Tibial nerve (tissue), 4 donors: ENCODE data around the gene EPB41L4B. TPM values are rescaled to one million over a fixed set of nuclear protein-coding genes. Genes with fewer than 3 reads are reported as not detected.
A peak's percentile ranks its signal among the peaks of the same experiment; 100 is the strongest.

ENCODE experiments used
- DNase-seq, 2 donors: peaks; one replicate each; pipeline ENCODE4 v3.0.0-alpha.2; 2019; ENCODE audit warnings: low spot score in 2 of 2
- H3K27ac ChIP-seq, 4 donors: fragments of 200-600 bp; sonication (generic) in 3 of 4; one replicate each; pipeline ENCODE4 v1.5.1; 2017 to 2019; ENCODE audit warnings: mild to moderate bottlenecking in 1 of 4
- H3K27me3 ChIP-seq, 2 donors: fragments of 200-600 bp; sonication (generic) in 1 of 2; one replicate each; pipeline versions ENCODE4 v1.5.1 to v1.6.0; 2017 to 2019
- H3K36me3 ChIP-seq, 3 donors: fragments of 200-600 bp; sonication (generic); one replicate each; pipeline ENCODE4 v1.5.1; 2018 to 2019
- H3K4me1 ChIP-seq, 4 donors: fragments of 200-600 bp; sonication (generic) in 3 of 4; one replicate each; pipeline ENCODE4 v1.5.1; 2017 to 2019
- H3K4me3 ChIP-seq, 4 donors: fragments of 200-600 bp; sonication (generic) in 3 of 4; one replicate each; pipeline ENCODE4 v1.5.1; 2017 to 2019; ENCODE audit warnings: mild to moderate bottlenecking in 1 of 4, moderate library complexity in 1 of 4
- H3K9me3 ChIP-seq, 4 donors: fragments of 200-600 bp; sonication (generic) in 3 of 4; one replicate each; pipeline ENCODE4 v1.5.1; 2017 to 2019
- EP300 ChIP-seq, 2 donors: sonication (generic); formaldehyde crosslinking; IDR thresholded peaks; one replicate each; pipeline ENCODE4 v1.6.1; 2017; ENCODE audit warnings: antibody characterized with exemption in 2 of 2, mild to moderate bottlenecking in 1 of 2
- POLR2A ChIP-seq, 2 donors: fragments of 450-650 bp; IDR thresholded peaks; one replicate each; pipeline ENCODE4 v1.6.1; 2017; ENCODE audit warnings: antibody characterized with exemption in 2 of 2, mild to moderate bottlenecking in 2 of 2, moderate library complexity in 2 of 2
- WGBS, 2 donors: methylation state at CpG; one replicate each; pipeline ENCODE4 v1.1.5; 2018; 5-methylcytosine and 5-hydroxymethylcytosine counted together
- total RNA-seq, 4 donors: library from RNA; depleted of rRNA; stranded (reverse); fragments of >200 nt; gene quantifications; one replicate each; pipeline ENCODE4 v1.1.0, GENCODE V29; 2016
- TF ChIP-seq, protein P1 (sequence below), 5 experiments: fragments of 200-600 bp in 3 of 5; fragments of 450-650 bp in 2 of 5; sonication (generic) in 3 of 5; IDR thresholded peaks; one replicate each; pipeline ENCODE4 v1.5.1; 2016 to 2019; ENCODE audit warnings: antibody characterized with exemption in 5 of 5, mild to moderate bottlenecking in 3 of 5, moderate library complexity in 2 of 5

EPB41L4B gene
- total RNA-seq, 4 donors from 2014 or later, result 14.7 to 28.0 (median 19.1) TPM

DNA sequence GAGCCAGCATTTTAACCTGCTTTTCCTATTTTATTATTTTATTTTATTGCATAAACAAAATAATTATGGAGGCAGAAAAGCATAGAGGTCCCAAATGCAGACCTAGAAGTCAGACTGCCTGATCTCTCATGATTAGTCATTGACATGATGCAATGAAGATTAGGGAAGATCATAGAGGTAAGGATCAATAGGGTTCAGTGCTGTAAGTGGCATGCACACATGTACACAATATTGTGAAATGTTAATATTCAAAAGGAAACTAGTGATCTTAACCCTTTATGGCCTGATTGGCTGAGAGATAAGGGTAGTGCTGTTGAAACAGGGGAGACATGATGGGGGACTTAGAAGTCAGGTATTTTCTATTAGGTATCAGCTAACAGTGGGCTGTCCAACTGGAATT, 152.7 kb downstream of the EPB41L4B start:
- DNase-seq, result no peak
- H3K27me3 ChIP-seq, result peaks cover 0 to 20% of the 10 kb centered on the region in 2 donors
- no peaks in the 10 kb centered on the region for H3K9me3 ChIP-seq
- no peak overlapping the region for H3K27ac ChIP-seq
- H3K36me3 ChIP-seq, result no peaks in the 10 kb centered on the region
- TF ChIP-seq POLR2A (IDR thresholded peaks at IDR 0.05) (no peak), EP300 (IDR thresholded peaks at IDR 0.05) (no peak)
- TF ChIP-seq, protein P1, sequence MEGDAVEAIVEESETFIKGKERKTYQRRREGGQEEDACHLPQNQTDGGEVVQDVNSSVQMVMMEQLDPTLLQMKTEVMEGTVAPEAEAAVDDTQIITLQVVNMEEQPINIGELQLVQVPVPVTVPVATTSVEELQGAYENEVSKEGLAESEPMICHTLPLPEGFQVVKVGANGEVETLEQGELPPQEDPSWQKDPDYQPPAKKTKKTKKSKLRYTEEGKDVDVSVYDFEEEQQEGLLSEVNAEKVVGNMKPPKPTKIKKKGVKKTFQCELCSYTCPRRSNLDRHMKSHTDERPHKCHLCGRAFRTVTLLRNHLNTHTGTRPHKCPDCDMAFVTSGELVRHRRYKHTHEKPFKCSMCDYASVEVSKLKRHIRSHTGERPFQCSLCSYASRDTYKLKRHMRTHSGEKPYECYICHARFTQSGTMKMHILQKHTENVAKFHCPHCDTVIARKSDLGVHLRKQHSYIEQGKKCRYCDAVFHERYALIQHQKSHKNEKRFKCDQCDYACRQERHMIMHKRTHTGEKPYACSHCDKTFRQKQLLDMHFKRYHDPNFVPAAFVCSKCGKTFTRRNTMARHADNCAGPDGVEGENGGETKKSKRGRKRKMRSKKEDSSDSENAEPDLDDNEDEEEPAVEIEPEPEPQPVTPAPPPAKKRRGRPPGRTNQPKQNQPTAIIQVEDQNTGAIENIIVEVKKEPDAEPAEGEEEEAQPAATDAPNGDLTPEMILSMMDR (IDR thresholded peaks at IDR 0.05), result no peak
- peaks cover 0 to 3% (median 0%) of the 10 kb centered on the region in 4 donors for H3K4me1 ChIP-seq
- H3K4me3 ChIP-seq, result no peak overlapping the region

DNA sequence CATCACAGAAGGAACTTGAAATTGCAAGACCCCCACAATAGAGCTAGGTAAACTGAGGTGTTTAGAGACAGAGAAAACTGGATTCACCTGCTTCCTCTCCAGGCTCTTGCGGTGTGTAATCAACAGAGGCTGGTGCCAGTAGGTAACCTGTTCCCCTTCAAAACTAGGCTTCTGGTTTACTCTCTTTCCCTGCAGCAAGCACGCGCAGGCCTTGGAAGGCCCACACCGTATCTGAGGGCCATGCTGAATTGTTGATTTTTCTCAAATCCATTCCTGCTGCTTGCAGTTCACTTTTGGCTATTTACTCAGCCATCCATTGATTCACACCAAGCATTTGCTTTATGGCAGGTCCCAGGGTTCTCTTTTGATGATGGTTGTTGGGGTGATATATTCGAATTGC, 153.1 kb downstream of the EPB41L4B start:
- H3K27ac ChIP-seq, result no peak overlapping the region
- WGBS, 2 donors, result 79 to 84% methylated on average over 5 of the region's 5 CpGs
- H3K36me3 ChIP-seq, result no peaks in the 10 kb centered on the region
- TF ChIP-seq POLR2A (IDR thresholded peaks at IDR 0.05), result no peak
- no peak for DNase-seq
- peak overlapping the region in 1 of 4 donors; percentile 30 for H3K4me3 ChIP-seq
- peaks cover 0 to 20% of the 10 kb centered on the region in 2 donors for H3K27me3 ChIP-seq
- H3K4me1 ChIP-seq, result peaks cover 0 to 3% (median 0%) of the 10 kb centered on the region in 4 donors
- no peaks in the 10 kb centered on the region for H3K9me3 ChIP-seq

DNA sequence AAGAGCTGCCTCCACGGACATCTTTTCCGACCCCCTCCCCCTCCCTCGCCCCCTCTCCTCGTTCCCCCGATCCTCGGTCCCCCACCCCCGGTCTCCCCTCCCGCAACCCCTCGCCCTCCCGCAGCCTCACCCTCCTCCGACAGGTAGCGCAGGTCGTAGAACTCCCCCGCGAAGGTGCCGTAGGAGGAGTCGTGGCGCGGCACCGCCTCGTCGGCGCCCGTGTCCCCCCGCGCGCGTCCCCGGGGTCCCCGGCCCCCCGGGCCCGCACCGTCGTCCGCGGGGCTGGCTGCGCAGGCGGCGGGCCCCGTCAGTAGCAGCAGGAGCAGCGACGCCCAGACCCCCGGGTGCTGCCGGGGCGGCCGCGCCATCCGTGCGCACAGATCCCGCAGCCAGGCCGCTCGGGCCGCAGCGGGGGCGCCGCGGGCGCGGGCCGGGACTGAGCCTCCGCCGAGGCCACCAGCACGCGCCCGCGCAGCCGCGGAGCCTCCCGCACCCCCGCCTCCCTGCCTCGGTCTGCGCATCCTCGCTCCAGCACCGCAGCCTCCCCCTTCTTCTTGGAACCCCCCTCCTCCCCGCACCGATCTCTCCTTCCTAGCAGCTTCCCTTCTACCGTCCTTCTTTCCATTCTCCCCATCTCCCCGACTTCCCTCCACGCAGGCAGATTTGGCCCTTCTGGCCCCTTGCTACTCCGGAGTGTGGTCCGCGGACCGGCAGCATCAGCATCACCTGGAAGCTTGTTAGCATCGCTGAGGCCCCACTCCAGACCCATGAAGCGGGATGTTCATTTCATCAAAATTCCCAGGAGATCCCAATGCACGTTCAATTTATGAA, 153.9 kb downstream of the EPB41L4B start, which contains the start of gene FRRS1L:
Gene FRRS1L, minus strand, starts transcription at position 479 of the 831 bp plus-strand sequence. Its CDS starts 111 bp downstream, at position 368.
- H3K4me1 ChIP-seq, result peaks cover 0 to 3% (median 0%) of the 10 kb centered on the region in 4 donors
- DNase-seq, result no peak
- no peaks in the 10 kb centered on the region for H3K36me3 ChIP-seq
- H3K9me3 ChIP-seq, result no peaks in the 10 kb centered on the region
- TF ChIP-seq POLR2A (IDR thresholded peaks at IDR 0.05) (no peak), EP300 (IDR thresholded peaks at IDR 0.05) (no peak)
- TF ChIP-seq, protein P1 (IDR thresholded peaks at IDR 0.05), result no peak
- 8 to 10% methylated on average over 43 to 46 of the region's 86 CpGs for WGBS, 2 donors
- H3K27ac ChIP-seq, result peak within 1 kb of the TSS in 1 of 4 donors; percentile 41
- H3K27me3 ChIP-seq, result peaks cover 0 to 20% of the 10 kb centered on the region in 2 donors
- peak within 1 kb of the TSS; percentile 12 to 51 (median 26) for H3K4me3 ChIP-seq

- no peak for TF ChIP-seq EP300 (IDR thresholded peaks at IDR 0.05)
- TF ChIP-seq, protein P1 (IDR thresholded peaks at IDR 0.05), result no peak
- TF ChIP-seq POLR2A (IDR thresholded peaks at IDR 0.05), result no peak
- peak overlapping the region in 3 of 4 donors; percentile 9 to 51 (median 15) for H3K4me3 ChIP-seq
- H3K36me3 ChIP-seq, result no peaks in the 10 kb centered on the region
- peaks cover 0 to 3% (median 0%) of the 10 kb centered on the region in 4 donors for H3K4me1 ChIP-seq
- H3K9me3 ChIP-seq, result no peaks in the 10 kb centered on the region
- WGBS, 2 donors, result 70 to 79% methylated on average over 16 of the region's 16 CpGs
- peaks cover 0 to 20% of the 10 kb centered on the region in 2 donors for H3K27me3 ChIP-seq
- H3K27ac ChIP-seq, result peak overlapping the region in 1 of 4 donors; percentile 41
- DNase-seq, result no peak
Observed at GRCh38 chr9:109166171-109166770, 154.6 kb downstream of the EPB41L4B start.

DNA sequence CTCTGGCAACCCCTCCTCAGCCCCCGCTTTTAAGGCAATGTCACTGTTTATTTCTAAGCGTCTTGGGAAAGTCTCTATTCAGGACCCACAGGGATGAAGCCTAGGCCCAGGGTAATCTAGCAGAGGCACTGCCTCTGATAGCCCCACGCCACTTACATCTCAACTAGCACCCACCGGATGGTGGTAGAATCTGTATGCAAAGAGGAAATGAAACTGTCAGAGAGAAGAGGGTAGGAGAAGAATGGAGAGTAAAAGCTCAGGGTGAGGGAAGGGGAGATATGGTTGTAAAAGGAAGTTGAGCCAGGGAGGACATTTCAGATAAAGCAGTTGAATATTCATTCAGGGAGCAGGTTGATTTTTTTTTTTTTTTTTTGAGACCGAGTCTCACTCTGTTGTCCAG, 156.8 kb downstream of the EPB41L4B start:
- no peak overlapping the region for H3K27ac ChIP-seq
- TF ChIP-seq EP300 (IDR thresholded peaks at IDR 0.05), result no peak
- TF ChIP-seq POLR2A (IDR thresholded peaks at IDR 0.05), result no peak
- TF ChIP-seq, protein P1 (IDR thresholded peaks at IDR 0.05), result no peak
- WGBS, 2 donors, result 88 to 93% methylated on average over 5 of the region's 5 CpGs
- no peak overlapping the region for H3K4me3 ChIP-seq
- peaks cover 0 to 20% of the 10 kb centered on the region in 2 donors for H3K27me3 ChIP-seq
- DNase-seq, result no peak
- H3K36me3 ChIP-seq, result no peaks in the 10 kb centered on the region
- peaks cover 0 to 3% (median 0%) of the 10 kb centered on the region in 4 donors for H3K4me1 ChIP-seq
- H3K9me3 ChIP-seq, result no peaks in the 10 kb centered on the region
